ENCODE data around the gene HTT.

The HTT gene

GRCh38 chr4:3112609-3113469 lies 38.4 kb downstream of the HTT start:
- H3K4me3 ChIP-seq (ENCODE audit: low read depth, low read length): no peak overlapping the region
- DNase-seq (ENCODE audit: low read depth): no peak

- no peak overlapping the region for H3K4me3 ChIP-seq (ENCODE audit: low read depth, low read length)
- DNase-seq (ENCODE audit: low read depth): no peak
Observed at GRCh38 chr4:3114377-3114776, 39.9 kb downstream of the HTT start.

GRCh38 chr4:3115637-3116270 lies 41.3 kb downstream of the HTT start:
- no peak for DNase-seq (ENCODE audit: low read depth)
- H3K4me3 ChIP-seq (ENCODE audit: low read depth, low read length): no peak overlapping the region

GRCh38 chr4:3116955-3117354 lies 42.5 kb downstream of the HTT start:
- no peak for DNase-seq (ENCODE audit: low read depth)
- no peak overlapping the region for H3K4me3 ChIP-seq (ENCODE audit: low read depth, low read length)

- no peak for DNase-seq (ENCODE audit: low read depth)
- H3K4me3 ChIP-seq (ENCODE audit: low read depth, low read length): no peak overlapping the region
Observed at GRCh38 chr4:3118312-3118711, 43.8 kb downstream of the HTT start.

GRCh38 chr4:3119464-3119863 lies 45.0 kb downstream of the HTT start:
- no peak for DNase-seq (ENCODE audit: low read depth)
- no peak overlapping the region for H3K4me3 ChIP-seq (ENCODE audit: low read depth, low read length)

- DNase-seq (ENCODE audit: low read depth): no peak
- H3K4me3 ChIP-seq (ENCODE audit: low read depth, low read length): no peak overlapping the region
Observed at GRCh38 chr4:3121110-3121509, 46.6 kb downstream of the HTT start.

GRCh38 chr4:3121596-3121995 lies 47.1 kb downstream of the HTT start:
- no peak for DNase-seq (ENCODE audit: low read depth)

GRCh38 chr4:3122081-3122563 lies 47.6 kb downstream of the HTT start:
- no peak overlapping the region for H3K4me3 ChIP-seq (ENCODE audit: low read depth, low read length)
- no peak for DNase-seq (ENCODE audit: low read depth)

More at GRCh38 chr4:3121596-3121995, 47.1 kb downstream of the HTT start:
- no peak overlapping the region for H3K4me3 ChIP-seq (ENCODE audit: low read depth, low read length)

GRCh38 chr4:3123181-3123671 lies 48.7 kb downstream of the HTT start:
- no peak overlapping the region for H3K4me3 ChIP-seq (ENCODE audit: low read depth, low read length)
- DNase-seq (ENCODE audit: low read depth): no peak

GRCh38 chr4:3124070-3124767 lies 49.7 kb downstream of the HTT start:
- no peak for DNase-seq (ENCODE audit: low read depth)
- H3K4me3 ChIP-seq (ENCODE audit: low read depth, low read length): no peak overlapping the region

GRCh38 chr4:3127112-3127511 lies 52.6 kb downstream of the HTT start:
- no peak overlapping the region for H3K4me3 ChIP-seq (ENCODE audit: low read depth, low read length)

GRCh38 chr4:3128058-3128457 lies 53.6 kb downstream of the HTT start:
- no peak for DNase-seq (ENCODE audit: low read depth)
- no peak overlapping the region for H3K4me3 ChIP-seq (ENCODE audit: low read depth, low read length)

More at GRCh38 chr4:3127112-3127511, 52.6 kb downstream of the HTT start:
- DNase-seq (ENCODE audit: low read depth): no peak

- DNase-seq (ENCODE audit: low read depth): no peak
- H3K4me3 ChIP-seq (ENCODE audit: low read depth, low read length): no peak overlapping the region
Observed at GRCh38 chr4:3128976-3129375, 54.5 kb downstream of the HTT start.

GRCh38 chr4:3130201-3130600 lies 55.7 kb downstream of the HTT start:
- no peak overlapping the region for H3K4me3 ChIP-seq (ENCODE audit: low read depth, low read length)
- no peak for DNase-seq (ENCODE audit: low read depth)

- H3K4me3 ChIP-seq (ENCODE audit: low read depth, low read length): no peak overlapping the region
- no peak for DNase-seq (ENCODE audit: low read depth)
Observed at GRCh38 chr4:3130826-3131225, 56.3 kb downstream of the HTT start.

- DNase-seq (ENCODE audit: low read depth): no peak
- H3K4me3 ChIP-seq (ENCODE audit: low read depth, low read length): no peak overlapping the region
Observed at GRCh38 chr4:3134201-3134600, 59.7 kb downstream of the HTT start.

- no peak overlapping the region for H3K4me3 ChIP-seq (ENCODE audit: low read depth, low read length)
- DNase-seq (ENCODE audit: low read depth): no peak
Observed at GRCh38 chr4:3135155-3136011, 60.9 kb downstream of the HTT start.

- no peak overlapping the region for H3K4me3 ChIP-seq (ENCODE audit: low read depth, low read length)
- no peak for DNase-seq (ENCODE audit: low read depth)
Observed at GRCh38 chr4:3136454-3136853, 62.0 kb downstream of the HTT start.
